Measurements from ENCODE around the gene GTPBP1. TPM values are rescaled to one million over a fixed set of nuclear protein-coding genes. Genes with fewer than 3 reads are reported as not detected.

GTPBP1 gene
- total RNA-seq, 2 experiments from 2014 or later, result 71.8 to 73.9 TPM

DNA sequence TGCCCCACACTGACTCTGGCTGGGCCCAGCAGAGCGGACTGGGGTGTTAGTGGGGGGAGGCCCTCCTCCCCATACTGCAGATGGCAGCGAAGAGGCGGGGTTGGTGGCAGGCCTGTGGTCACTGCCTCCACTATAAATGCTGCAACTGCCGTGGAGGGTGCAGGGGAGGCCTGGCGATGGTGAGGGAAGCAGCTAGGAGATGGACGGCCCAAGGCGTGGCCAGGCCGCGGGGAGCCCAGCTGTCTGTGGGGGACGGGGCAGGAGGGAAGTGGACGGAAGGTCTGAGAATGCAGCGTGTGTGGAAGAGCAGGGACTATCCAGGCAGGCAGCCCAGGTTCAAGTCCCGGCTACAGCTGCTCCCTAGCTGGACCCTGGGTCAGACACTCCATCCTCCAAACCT, 69.9 kb downstream of the GTPBP1 start:
- POLR2A ChIA-PET, result no interaction called here
- Mint-ChIP-seq H3K9me3 (ENCODE audit: insufficient read depth) (no peaks in the 10 kb centered on the region), H3K27me3 (ENCODE audit: low read depth) (no peaks in the 10 kb centered on the region), H3K27ac (no peak overlapping the region), H3K36me3 (ENCODE audit: low read depth) (no peaks in the 10 kb centered on the region), H3K4me3 (no peak overlapping the region), H3K4me1 (ENCODE audit: low read depth) (peaks cover 9% of the 10 kb centered on the region)
- ATAC-seq, result no peak
- DNase-seq, result no peak
- CTCF ChIA-PET, result interaction anchor here (2.3 kb wide), 1 partner anchor 10 kb away, joined by 8 read pairs; no protein-coding TSS in a partner anchor

GRCh38 chr22:38776086-38776485, 70.3 kb downstream of the GTPBP1 start:
- no peak overlapping the region for H3K4me3 Mint-ChIP-seq
- ChIA-PET CTCF (interaction anchor here (2.3 kb wide), 1 partner anchor 10 kb away, joined by 8 read pairs; no protein-coding TSS in a partner anchor), POLR2A (no interaction called here)
- H3K4me1 Mint-ChIP-seq (ENCODE audit: low read depth), result peaks cover 9% of the 10 kb centered on the region
- H3K27me3 Mint-ChIP-seq (ENCODE audit: low read depth), result no peaks in the 10 kb centered on the region
- H3K36me3 Mint-ChIP-seq (ENCODE audit: low read depth), result no peaks in the 10 kb centered on the region
- no peak overlapping the region for H3K27ac Mint-ChIP-seq
- H3K9me3 Mint-ChIP-seq (ENCODE audit: insufficient read depth), result no peaks in the 10 kb centered on the region
- DNase-seq, result no peak
- ATAC-seq, result no peak

DNA sequence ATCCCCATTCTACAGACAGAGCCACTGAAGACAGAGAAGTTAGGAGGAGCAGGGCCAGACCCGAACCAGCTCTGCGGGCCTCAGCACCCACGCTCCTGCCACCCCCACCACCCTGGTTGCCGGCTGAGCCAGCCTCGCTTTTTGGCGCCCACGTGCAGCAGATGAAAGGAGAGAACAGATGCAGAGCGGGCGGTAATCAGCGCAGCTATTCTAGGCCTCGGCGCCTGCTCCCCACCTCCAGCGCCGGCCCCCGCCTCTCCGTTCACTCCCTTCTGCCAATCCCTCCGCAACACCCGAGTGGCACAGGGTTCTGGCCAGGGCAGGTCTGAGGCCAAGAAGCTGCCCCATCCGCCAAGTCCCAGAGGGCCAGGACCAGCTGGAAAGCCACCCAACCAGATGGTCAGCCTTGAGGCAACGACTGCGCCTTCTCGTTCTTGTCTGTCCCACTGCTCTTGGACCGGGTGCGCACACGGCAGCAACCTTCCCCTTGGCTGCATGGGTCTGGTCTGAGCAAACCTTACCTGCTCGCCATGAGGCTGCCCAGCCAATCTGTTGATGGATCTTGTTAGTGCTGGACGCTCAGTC, 71.4 kb downstream of the GTPBP1 start:
- no peak overlapping the region for H3K4me3 Mint-ChIP-seq
- ATAC-seq, result no peak
- ChIA-PET CTCF (no interaction called here), POLR2A (no interaction called here)
- H3K27me3 Mint-ChIP-seq (ENCODE audit: low read depth), result no peaks in the 10 kb centered on the region
- H3K27ac Mint-ChIP-seq, result no peak overlapping the region
- H3K4me1 Mint-ChIP-seq (ENCODE audit: low read depth), result peaks cover 10% of the 10 kb centered on the region
- DNase-seq, result no peak
- H3K36me3 Mint-ChIP-seq (ENCODE audit: low read depth), result no peaks in the 10 kb centered on the region
- no peaks in the 10 kb centered on the region for H3K9me3 Mint-ChIP-seq (ENCODE audit: insufficient read depth)

GRCh38 chr22:38781033-38781432, 75.3 kb downstream of the GTPBP1 start:
- ChIA-PET POLR2A (no interaction called here), CTCF (no interaction called here)
- ATAC-seq, result no peak
- Mint-ChIP-seq H3K27me3 (ENCODE audit: low read depth) (no peaks in the 10 kb centered on the region), H3K4me1 (ENCODE audit: low read depth) (peaks cover 3% of the 10 kb centered on the region), H3K36me3 (ENCODE audit: low read depth) (no peaks in the 10 kb centered on the region), H3K9me3 (ENCODE audit: insufficient read depth) (no peaks in the 10 kb centered on the region), H3K4me3 (no peak overlapping the region), H3K27ac (no peak overlapping the region)
- DNase-seq, result no peak

DNA sequence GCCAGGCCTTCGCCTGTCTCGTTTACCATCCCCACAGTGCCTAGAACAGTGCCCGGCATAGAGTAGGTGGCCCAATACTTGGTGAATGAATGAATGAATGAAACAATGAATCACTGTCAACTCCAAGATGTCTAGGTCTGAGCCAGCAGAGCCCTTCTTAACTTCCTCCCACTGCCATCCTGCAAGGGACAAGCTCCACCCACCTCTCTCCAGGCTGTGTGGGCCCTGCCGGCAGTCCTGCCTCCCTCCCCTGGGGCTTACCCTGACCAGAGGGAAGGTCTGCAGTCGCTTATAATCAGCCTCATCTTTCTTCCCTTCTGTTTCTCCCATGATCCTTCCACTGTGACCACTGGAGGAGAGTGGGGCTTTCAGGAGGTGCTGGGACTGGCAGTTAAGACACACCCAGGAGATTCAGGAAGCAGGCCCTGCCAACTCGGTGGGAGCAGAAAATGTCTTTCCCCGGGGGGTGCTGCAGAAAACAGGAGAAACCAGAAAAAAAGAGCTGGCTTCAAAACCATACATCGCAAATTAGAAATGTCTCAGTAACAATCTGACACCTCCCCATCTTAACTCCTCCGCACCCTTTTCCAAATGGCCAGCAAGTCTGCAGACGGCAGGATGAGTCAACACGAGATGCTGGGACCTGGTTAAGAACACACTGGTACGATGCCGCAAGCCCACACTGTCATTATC, 76.8 kb downstream of the GTPBP1 start:
- ChIA-PET CTCF (interaction anchor here (0.9 kb wide), 1 partner anchor 13 kb away, joined by 4 read pairs; no protein-coding TSS in a partner anchor), POLR2A (no interaction called here)
- Mint-ChIP-seq H3K36me3 (ENCODE audit: low read depth) (no peaks in the 10 kb centered on the region), H3K4me3 (no peak overlapping the region), H3K27me3 (ENCODE audit: low read depth) (no peaks in the 10 kb centered on the region), H3K9me3 (ENCODE audit: insufficient read depth) (no peaks in the 10 kb centered on the region), H3K27ac (no peak overlapping the region), H3K4me1 (ENCODE audit: low read depth) (peaks cover 3% of the 10 kb centered on the region)
- no peak for ATAC-seq
- no peak for DNase-seq

Other genes starting within 250 kb of the GTPBP1 start
- 1 to 10 TPM in 1 of 2 experiments, under 1 TPM in 1; 0.99 to 1.0 TPM for gene KDELR3, start 237.8 kb upstream of the GTPBP1 start, total RNA-seq
- 100 to 1,000 TPM; 443 to 445 TPM for gene DDX17, start 199.6 kb upstream of the GTPBP1 start, total RNA-seq
- gene DMC1, start 135.8 kb upstream of the GTPBP1 start, total RNA-seq, result 10 to 100 TPM; 10.1 to 12.1 TPM
- gene FAM227A, start 49.6 kb upstream of the GTPBP1 start, total RNA-seq, result under 1 TPM; 0.87 to 0.89 TPM
- gene CBY1, start 49.3 kb upstream of the GTPBP1 start, total RNA-seq, result 10 to 100 TPM; 11.6 to 13.6 TPM
- 10 to 100 TPM; 91.3 to 98.7 TPM for gene TOMM22, start 24.0 kb upstream of the GTPBP1 start, total RNA-seq
- gene JOSD1, start 5.0 kb upstream of the GTPBP1 start, total RNA-seq, result 10 to 100 TPM; 60.0 to 63.7 TPM
- 100 to 1,000 TPM; 481 to 482 TPM for gene SUN2, start 50.1 kb downstream of the GTPBP1 start, total RNA-seq
- gene DNAL4, start 88.2 kb downstream of the GTPBP1 start, total RNA-seq, result 1 to 10 TPM; 8.0 to 8.6 TPM
- gene NPTXR, start 138.1 kb downstream of the GTPBP1 start, total RNA-seq, result under 1 TPM; 0.68 to 0.76 TPM
- gene CBX6, start 166.3 kb downstream of the GTPBP1 start, total RNA-seq, result 10 to 100 TPM; 61.4 to 61.8 TPM

Data from activated CD8-positive, alpha-beta T cell treated with anti-CD3 and anti-CD28 coated beads, Interleukin-2, amount 10 ng/mL, durations not matched to agents 7 days and 5 days (primary cell).